ENCODE measurements around the gene CCDC87.
A peak's percentile ranks its signal among the peaks of the same experiment; 100 is the strongest.

CCDC87 gene

DNA sequence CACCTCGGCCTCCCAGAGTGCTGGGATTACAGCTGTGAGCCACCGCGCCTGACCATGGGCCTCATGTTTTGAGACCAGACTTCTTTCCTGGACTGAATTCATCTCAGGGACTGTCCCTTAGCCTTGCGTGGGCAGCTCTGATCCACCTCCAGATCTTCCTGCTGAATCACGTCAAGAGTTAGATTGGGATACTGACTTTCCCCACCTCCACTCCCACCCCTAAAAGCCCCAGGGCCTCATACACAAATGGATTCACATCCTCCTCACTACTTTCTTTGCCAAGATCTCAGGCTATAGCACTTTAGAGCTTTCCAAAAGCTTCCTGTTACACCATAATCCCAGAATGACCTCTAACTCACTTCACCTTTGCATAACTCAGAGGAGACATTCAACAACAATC is 12.1 kb downstream of the CCDC87 start:
- DNase-seq: no peak

DNA sequence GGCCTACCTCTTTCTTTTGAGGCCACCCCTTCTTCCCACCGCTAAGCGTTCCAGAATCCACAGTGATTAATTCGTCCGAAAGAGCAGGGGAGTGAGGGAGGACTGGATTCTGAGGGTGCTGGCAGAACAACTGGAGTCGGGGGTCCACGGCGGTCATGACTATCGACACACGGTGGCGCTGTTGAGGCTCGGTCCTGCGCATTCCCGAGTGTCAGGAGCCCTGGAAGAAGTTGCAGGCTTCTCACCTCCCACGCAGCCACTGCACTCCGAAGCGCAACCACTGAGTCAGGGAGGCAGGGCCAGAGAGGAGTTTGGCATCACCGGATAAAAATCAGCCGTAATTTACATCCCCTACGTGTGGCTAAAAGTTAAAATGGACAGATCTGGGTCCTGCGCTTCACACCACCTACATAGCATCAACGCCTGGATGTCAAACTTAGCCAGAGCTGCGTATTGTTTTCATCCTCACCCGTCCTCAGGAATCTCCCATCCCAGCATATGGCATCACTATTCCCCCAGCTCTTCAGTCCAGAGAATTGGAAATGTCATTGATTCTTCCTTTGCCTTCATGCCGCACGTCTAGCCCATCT is 13.8 kb downstream of the CCDC87 start:
- DNase-seq: no peak

DNA sequence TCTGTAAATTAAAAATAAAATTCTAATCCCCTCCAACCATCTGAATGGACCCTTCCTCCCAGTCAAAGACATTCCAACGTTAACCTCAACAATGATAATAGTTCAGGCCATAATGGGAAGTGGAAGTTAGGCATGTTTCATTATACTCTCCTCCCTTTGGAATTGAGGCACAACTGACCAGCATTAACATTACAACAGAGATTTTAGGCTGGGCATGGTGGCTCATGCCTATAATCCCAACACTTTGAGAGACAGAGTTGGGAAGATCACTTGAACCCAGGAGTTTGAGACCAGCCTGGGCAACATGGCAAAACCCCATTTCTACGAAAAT is 22.0 kb downstream of the CCDC87 start:
- no peak for DNase-seq

DNA sequence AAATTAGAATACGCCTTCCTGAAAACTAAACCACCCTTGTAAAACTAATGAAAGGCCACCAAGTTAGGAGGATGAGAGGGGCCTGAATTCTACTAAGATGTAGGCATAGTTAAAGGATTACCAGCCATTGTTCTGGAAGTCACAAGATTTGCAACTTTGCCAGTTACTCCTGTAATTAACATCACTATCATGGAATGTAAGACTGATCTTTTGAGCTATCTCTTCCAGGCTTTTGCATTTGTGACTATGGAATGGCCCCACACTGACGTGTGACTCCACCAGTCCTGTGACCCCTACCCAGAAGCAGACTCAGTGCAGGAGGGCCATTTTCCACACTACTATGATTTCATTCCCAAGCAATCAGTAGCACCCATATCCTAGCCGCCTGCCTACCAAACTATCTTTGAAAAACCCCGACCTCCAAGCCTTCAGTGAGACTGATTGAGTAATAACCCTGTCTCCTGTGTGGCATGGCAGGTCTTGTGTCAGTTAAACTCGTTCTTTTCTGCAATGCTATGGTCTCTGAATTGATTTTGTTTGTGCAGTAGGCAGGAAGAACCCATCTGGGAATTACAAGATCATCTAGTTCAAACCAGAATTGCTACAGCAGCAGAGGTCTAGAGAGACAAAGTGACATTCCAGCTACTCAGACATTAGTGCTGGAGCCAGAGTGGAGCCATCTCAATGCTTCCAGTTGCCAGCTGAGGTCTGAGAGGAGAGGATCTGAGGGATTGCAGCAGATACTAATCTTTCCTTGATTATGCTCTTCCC is 22.6 kb downstream of the CCDC87 start:
- DNase-seq: no peak

DNA sequence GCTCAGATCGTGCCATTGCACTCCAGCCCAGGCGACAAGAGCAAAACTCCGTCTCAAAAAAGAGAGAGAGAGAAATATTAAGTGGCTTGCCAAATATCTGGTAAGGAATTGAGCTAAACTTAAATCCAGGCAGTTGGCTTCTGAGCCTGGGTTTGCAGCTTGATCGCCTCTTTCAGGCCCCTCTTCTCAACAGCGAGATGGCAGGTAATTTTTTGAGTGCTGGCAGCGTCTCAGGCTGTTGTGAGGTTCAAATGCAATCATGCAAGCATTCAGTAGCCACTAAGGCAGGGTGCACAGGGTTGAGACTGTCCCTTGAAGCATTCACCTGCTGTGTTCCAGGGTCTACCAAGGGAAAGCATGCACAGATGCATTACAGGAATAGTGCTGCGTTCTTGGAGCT is 23.8 kb downstream of the CCDC87 start:
- DNase-seq: no peak

DNA sequence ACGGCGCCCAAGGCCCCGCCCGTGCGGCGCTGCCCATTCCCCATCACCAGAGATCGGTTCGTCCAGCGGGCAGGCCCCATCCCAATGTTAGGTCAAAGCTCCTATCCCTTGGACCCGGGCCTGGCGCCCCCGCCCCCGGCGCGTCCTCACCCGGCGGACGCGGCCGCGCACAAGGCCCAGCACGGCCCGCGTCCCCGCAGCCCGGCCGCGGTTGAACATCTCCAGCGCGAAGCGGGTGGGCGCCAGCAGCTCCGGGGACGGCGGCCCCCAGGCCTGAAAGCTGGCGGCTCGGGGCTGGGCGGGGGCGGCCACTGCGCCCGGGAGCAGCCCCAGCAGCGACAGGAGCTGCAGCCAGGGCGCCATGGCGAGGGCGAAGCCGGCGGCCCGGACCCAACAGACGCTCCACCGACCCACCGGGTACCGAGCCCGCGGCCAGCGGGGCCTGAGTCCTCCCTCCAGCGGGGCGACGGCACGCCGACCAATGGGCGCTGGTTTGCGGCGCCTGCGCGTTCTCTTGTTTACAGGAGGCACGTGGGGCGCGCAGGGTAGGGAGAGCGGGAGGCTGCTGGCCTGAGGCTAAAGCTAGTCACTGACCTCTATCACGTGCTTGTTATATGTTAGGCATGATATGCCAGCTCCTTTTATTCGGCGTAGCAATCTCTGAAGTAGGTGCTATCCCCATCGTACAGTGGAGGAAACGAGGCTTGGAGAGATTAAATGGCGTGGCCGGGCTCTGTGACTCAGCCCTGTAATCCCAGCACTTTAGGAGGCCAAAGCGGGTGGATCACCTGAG is 24.5 kb downstream of the CCDC87 start, which contains the start of gene CTSF:
TSS of gene CTSF (minus strand) at position 483 of the 793 bp plus-strand sequence. CDS start at position 363, 120 bp downstream.
- peak; percentile 64 for DNase-seq

DNA sequence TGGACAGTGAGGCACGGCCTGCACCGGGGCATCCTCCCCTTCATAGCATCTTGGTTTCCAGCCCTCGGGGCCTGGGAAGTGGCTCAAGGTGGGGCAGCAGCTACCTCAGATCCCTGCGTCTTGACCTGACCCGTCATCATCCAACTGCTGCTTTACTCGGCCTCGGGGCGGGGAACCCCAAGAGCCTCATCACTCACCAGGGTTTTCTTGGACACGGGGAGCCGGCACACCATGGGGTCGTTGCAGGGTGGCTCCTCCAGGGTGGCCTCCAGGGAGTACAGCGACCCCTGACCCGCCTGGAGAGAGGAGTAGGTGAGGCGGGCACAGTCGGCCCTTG is 25.1 kb downstream of the CCDC87 start:
- no peak for DNase-seq

DNA sequence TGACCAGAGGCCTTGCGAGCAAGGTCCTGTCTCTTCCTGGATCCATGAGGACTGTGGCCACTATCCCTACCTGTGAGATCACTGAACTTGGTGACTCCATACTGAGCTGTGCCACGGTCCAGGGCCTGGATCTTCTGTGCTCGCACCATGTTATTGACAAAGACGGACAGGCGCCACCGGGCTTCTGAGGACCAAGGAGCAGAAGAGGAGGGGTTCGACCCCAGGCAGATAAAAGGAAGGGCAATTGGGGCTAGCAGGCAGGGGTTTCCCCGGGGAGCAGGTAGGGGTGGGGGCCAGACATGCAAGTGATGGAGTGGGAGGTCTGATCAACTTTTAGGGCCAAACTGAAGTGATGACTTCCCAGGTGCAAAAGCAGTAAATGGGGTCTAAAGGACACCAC is 26.6 kb downstream of the CCDC87 start:
- no peak for DNase-seq

DNA sequence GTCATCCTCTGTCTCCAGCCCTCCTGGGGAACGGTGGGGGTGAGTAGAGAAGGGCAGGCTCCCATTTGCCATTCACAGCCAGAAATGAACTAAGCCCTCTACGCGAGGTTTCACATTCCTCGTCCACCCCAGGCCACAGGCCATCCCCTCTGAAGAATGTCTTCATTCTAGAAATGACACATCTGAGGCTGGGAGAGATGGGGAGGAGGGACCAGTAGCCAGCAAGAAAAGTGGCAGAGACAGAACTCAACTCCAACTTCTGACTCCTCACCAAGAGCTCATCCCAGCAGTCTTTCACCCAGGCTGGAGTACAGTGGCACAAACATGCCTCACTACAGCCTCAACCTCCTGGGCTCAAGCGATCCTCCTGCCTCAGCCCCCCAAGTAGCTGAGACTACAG is 27.9 kb downstream of the CCDC87 start:
- DNase-seq: no peak

DNA sequence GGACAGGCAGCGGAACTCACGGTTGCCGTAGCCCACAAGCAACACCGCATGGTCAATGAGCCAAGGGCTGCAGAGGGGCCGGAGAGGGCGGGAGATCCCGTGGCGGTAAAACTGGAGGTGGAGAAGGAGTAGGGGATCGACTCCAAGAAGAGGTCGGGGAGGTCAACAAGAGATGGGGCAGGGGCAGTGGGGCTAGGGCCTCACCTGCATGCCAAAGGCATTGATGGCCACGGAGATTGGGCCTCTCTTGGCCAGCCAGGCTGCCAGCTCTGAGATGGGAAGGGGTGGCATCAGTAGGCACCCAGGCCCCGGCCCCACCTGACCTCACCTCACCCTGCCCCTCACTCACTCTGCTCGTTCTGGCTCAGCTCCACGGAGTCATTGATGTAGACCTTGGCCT is 28.3 kb downstream of the CCDC87 start:
- no peak for DNase-seq

DNA sequence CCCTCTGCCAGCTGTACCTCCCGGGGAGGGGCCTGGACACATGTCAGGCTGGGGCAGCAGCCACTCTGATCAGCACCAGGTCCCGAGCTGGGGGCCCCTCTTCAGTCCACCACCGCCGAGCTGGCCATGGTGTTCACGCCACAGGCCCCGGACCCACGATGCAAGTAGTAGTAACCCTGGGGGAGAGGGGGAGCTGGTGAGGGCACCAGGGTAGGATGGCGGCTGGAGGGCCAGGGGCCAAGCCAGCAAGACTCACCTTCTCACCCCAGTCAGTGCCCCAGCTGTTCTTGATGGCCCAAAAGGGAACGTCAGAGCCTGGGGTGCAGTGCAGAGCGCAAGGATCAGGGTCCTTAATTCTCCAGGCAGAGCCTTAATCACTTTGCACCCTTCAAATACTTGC is 29.0 kb downstream of the CCDC87 start:
- DNase-seq: no peak

DNA sequence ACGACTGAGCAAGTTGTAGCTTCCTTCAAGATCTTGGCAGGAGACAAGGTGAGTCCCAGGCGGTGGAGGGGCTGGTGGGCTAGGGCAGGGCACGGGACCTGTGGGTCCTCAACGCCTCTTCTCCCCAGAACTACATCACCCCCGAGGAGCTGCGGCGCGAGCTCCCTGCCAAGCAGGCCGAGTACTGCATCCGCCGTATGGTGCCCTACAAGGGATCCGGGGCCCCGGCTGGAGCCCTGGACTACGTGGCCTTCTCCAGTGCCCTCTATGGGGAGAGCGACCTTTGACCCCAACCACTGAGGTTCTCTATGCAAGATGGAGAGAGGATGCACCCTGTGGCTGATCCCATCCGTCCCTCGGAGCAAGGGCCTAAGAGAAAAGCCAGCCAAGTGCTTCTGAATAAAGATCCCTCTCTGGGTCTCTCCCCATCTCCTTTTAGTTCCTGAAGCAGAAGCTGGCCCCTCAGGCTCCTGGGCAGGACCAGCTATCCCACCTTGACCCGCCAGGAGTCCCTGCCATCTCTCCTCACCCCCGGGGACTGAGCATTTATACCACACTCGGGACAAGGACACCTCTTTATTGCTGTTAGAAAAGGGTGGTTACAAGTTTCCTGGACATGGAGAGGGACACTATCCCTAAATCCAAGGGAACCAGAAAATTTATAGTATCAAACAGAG is 29.8 kb downstream of the CCDC87 start:
- no peak for DNase-seq

DNA sequence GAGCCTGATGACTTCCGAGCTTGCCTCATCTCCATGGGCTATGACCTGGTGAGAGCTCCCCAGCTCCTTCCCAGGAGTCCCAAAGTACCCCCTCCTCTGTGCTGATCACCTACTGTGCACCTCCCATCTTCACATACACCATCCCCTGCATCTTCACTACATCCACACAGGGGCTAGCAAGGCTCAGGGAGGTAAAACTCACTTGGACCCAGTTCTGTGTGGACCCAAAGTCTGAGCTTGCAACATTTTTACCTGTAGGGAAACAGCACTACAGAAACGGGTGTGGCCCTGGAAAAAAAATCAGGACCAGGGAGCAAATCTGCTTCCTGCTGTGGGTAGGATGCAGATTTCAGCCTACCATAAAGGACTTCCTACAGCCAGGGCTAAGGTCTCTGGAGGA is 30.6 kb downstream of the CCDC87 start:
- no peak for DNase-seq

DNA sequence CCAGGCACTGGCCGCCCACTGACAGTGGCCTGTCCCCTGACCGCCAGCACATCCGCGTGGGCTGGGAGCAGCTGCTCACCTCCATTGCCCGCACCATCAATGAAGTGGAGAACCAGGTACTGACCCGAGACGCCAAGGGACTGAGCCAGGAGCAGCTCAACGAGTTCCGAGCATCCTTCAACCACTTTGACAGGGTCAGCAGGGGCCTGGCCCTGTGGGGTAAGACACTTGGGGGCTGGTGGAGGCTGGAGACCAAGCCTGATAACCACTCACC is 31.0 kb downstream of the CCDC87 start:
- no peak for DNase-seq

DNA sequence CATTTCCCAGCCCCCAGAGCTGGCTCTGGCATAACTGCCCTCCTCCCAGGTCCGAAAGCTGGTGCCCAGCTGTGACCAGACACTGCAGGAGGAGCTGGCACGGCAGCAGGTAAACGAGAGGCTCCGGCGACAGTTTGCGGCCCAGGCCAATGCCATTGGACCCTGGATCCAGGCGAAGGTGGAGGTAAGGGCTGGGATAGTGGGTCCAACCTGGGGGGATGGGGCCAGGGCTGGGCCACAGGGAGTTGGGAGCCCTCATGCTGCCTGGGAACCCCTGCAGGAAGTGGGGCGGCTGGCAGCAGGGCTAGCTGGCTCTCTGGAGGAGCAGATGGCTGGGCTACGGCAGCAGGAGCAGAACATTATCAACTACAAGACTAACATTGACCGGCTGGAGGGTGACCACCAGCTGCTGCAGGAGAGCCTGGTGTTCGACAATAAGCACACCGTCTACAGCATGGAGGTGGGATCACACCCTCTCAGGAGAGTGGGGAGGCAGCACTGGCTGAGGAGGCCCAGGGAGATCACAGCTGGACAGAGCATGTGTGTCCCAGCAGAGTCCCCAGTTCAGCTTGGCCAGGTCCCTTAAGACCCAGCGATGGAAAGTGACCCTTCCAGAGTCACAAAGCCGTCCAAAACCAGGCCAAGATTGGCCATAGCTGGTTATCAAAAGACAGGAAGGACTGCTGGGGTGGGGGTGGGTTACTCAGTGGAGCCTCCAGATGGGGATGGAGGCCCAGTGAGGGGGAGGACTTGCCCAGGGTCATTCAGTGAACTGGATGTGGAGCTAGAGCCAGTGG is 31.5 kb downstream of the CCDC87 start:
- no peak for DNase-seq

DNA sequence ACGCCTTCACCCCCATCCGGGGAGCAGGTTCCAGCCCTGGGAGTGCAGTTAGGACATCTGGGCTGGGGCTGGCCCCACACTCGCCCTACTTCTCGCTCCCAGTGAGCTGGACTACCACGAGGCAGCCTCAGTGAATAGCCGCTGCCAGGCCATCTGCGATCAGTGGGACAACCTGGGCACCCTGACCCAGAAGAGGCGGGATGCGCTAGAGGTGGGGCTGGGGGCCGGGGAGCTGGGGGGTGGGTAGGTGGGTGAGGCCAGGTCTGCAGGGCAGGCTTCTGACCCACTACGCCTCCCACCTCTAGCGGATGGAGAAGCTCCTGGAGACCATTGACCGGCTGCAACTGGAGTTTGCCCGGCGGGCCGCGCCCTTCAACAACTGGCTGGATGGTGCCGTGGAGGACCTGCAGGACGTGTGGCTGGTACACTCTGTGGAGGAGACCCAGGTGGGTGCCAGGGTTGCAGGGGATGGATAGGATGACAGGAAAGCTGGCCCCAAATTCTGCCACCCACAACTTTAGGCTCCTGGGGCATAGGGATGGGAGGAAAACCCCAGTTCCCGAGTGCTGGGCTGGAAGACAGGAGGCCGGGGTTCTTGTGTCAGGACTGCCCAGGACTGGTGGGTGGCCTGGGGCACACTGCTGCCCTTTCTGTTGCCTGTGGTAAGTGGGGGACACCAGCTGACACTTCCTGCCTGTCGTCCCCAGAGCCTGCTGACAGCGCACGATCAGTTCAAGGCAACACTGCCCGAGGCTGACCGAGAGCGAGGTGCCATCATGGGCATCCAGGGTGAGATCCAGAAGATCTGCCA is 32.8 kb downstream of the CCDC87 start:
- DNase-seq: no peak

DNA sequence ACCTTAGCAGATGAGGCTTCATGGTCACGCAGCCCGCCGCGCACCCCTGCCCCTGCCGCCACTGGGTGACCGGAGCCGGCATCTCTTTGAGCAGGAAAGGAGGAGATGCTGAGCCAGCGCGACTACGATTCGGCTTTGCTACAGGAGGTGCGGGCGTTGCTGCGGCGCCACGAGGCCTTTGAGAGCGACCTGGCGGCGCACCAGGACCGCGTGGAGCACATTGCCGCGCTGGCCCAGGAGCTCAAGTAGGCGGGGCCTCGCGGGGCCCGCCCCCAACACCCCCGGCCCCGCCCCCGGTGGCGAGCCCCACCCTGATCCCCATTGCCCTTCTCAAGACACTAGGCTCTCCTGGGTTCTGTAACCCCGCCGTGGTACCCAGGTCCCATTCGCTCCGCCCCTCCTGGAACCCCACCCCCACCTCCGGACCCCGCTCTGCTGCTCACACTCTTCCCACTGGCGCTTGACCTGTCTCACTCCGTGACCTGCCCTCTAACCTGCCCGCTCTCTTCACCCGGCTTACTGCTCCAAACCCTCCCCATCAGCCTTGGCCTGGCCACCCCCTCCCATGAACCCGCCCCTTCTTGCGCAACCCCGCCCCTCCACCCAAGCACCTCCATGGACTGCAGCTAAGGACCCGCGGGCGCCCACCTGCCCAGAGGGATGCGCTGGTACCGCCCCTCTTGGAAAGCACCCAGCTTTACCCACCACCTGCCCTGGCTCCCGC is 33.6 kb downstream of the CCDC87 start:
- DNase-seq: no peak

DNA sequence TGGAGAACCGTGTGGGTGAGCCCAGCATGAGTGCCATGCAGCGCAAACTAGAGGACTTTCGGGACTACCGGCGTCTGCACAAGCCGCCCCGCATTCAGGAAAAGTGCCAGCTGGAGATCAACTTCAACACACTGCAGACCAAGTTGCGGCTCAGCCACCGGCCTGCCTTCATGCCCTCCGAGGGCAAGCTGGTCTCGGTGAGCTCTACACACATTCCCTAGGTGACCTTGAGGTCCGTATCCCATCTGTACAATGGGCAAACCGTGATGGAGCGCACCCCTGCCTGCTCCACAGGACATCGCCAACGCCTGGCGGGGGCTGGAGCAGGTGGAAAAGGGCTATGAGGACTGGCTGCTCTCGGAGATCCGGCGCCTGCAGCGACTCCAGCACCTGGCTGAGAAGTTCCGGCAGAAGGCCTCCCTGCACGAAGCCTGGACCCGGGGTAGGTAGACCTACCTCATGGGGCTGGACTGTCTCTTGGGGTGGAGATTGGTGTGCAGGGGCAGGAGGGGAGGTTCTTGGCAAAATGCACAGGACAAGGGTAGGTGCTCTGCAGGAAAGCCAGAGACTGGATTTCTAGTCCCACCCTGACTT is 35.0 kb downstream of the CCDC87 start:
- DNase-seq: no peak

DNA sequence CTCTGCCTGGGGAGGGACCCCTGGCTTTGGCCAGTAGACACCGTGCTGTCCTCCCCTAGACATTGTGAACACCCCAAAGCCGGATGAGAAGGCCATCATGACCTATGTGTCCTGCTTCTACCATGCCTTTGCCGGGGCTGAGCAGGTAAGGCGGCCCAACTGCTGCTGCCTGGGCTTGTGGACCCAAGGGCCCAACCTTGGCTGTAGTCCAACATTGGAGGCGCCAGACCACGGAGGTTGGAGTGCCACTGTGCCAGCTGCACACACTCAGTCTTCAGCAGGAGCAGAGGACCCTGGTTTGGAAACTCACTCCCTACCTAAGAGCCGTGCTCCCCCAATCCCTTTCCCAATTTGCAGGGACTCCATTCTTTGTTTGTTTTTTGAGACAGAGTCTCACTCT is 36.8 kb downstream of the CCDC87 start:
- peak; percentile 19 for DNase-seq

DNA sequence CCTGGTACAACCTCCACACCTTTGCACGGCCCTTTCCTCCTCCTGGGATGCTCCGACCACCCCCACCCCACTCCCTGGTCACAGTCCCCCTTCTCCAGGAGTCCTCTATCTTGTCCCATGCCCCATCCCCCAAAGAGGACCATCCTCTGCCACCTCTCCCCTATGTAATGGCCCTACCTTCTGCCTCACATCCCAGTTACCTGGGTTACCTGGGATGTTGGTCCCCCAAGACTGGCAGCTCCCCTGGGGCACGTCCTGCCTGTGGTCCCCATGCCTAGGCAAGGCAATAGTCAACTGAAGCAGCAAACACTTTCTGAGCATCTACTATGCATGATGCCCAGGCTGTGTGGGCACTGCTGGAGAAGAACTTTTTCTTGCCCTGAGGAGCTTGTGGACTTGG is 37.4 kb downstream of the CCDC87 start:
- DNase-seq: no peak

DNA sequence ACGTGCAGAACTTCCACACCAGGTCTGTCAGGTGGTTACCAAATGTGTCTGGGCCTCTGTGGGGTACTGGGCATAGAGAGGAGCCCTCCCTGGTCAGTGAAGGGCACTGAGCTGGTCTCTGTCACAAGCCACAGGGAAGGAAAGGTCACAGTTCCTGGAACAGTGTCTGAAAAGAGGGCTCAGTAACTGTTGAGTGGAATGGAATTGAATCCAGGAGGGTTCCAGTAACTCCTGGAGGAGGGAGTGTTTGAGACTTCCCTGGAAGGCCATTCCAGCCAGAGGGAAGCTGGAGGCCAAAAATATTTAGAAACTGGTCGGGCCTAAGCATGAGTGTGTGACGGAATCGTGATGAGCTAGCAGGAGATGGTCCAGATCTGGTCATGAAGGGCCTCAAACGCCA is 38.3 kb downstream of the CCDC87 start:
- no peak for DNase-seq

Measured in NCI-H1105 (cell line).